DMS53 (cell line): Measurements from ENCODE around the gene NAA60.

Experiments
- DNase-seq: peaks from one replicate; lab custom pipeline; 2025; lab: John Stamatoyannopoulos, UW

NAA60 gene

GRCh38 chr16:3443108-3444031 lies at the start of gene NAA60, which contains the start of gene ZNF597:
NAA60 (plus strand) TSS chr16:3443680; CDS start chr16:3476228, 32,548 bp downstream.
ZNF597 (minus strand) TSS chr16:3443504; CDS start chr16:3443153, 351 bp downstream.
- DNase-seq: peak; percentile 92

- peak; percentile 40 for DNase-seq
These were observed 43.1 kb upstream of the NAA60 start for GRCh38 chr16:3400446-3400778.

GRCh38 chr16:3400779-3401688 lies 42.4 kb upstream of the NAA60 start, which contains the start of the genes ZNF174 and ZSCAN32:
ZNF174 (plus strand) TSS chr16:3401215; CDS start chr16:3402005, 790 bp downstream.
ZSCAN32 (minus strand) TSS chr16:3401004; CDS start chr16:3397557, 3,447 bp downstream.
- DNase-seq: peak; percentile 97

- DNase-seq: no peak
These were observed 41.6 kb upstream of the NAA60 start for GRCh38 chr16:3401719-3402397.

GRCh38 chr16:3408561-3409197 lies 34.8 kb upstream of the NAA60 start:
- DNase-seq: no peak

- DNase-seq: no peak
These were observed 29.6 kb upstream of the NAA60 start for GRCh38 chr16:3413730-3414379.

GRCh38 chr16:3431779-3432219 lies 11.7 kb upstream of the NAA60 start:
- peak; percentile 59 for DNase-seq

GRCh38 chr16:3434373-3434772 lies 9.1 kb upstream of the NAA60 start:
- DNase-seq: no peak

- DNase-seq: no peak
These were observed 3.8 kb upstream of the NAA60 start for GRCh38 chr16:3439637-3440036.

- peak; percentile 53 for DNase-seq
These were observed 530 bp downstream of the NAA60 start for GRCh38 chr16:3444032-3444388.

GRCh38 chr16:3454093-3454492 lies 10.6 kb downstream of the NAA60 start:
- no peak for DNase-seq

GRCh38 chr16:3454631-3455147 lies 11.2 kb downstream of the NAA60 start:
- no peak for DNase-seq

- peak; percentile 94 for DNase-seq
These were observed 14.2 kb downstream of the NAA60 start for GRCh38 chr16:3457434-3458252.

- DNase-seq: peak; percentile 45
These were observed 14.9 kb downstream of the NAA60 start for GRCh38 chr16:3458278-3458851.

- DNase-seq: peak; percentile 81
These were observed 15.4 kb downstream of the NAA60 start for GRCh38 chr16:3458852-3459361.

- no peak for DNase-seq
These were observed 16.1 kb downstream of the NAA60 start for GRCh38 chr16:3459401-3460090.

- DNase-seq: no peak
These were observed 16.6 kb downstream of the NAA60 start for GRCh38 chr16:3460121-3460520.

GRCh38 chr16:3460585-3460984 lies 17.1 kb downstream of the NAA60 start:
- DNase-seq: no peak
